ENCODE data around the gene RRAGC.

RRAGC gene, protein sequence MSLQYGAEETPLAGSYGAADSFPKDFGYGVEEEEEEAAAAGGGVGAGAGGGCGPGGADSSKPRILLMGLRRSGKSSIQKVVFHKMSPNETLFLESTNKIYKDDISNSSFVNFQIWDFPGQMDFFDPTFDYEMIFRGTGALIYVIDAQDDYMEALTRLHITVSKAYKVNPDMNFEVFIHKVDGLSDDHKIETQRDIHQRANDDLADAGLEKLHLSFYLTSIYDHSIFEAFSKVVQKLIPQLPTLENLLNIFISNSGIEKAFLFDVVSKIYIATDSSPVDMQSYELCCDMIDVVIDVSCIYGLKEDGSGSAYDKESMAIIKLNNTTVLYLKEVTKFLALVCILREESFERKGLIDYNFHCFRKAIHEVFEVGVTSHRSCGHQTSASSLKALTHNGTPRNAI

DNA sequence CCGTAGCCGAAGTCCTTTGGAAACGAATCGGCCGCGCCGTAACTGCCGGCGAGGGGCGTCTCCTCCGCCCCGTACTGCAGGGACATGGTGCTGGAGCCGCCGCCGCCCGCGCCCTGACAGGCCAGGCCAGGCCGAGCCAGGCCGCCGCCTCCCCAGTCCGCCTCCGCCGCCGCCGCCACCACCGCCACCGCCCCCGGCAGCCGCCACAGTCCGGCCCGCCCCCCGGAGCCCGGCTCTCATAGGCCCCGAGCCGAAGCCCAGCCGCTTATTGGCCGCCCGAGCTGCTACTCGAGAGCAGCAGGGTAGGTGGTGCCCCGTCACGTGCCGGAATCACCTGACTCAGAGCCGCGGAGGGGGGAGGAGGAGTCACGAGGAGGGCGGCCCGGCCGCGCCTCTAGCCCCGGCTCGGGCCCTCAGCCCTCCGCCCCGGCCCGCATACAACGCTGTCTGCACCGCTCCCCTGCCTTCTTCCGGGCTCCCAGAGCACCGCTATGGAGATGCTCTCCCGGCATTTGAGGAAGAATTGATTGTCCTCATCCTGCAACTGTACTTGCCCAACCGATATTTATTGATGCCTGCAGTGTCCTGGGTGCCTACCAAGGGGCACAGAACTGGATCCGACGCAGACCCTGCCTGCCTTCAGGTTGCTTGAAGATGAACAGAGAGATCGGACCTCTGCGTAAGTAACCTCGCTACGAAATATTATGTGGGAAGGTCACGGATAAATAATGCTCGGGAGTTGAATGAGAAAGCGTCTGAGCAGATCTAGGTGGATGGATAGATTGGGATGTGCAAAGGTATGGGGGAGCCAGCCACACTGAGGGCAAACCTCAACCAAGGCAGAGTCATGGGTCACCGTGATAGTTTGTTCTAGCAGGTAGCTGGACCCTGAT lies at the start of gene RRAGC:
Gene RRAGC (minus strand): TSS at position 212 of the 893 bp plus-strand sequence. CDS start 126 bp downstream, at position 86.
- Histone ChIP-seq H3K9me3 (ENCODE audit: insufficient read depth, low read length) (no peaks in the 10 kb centered on the region), H3K36me3 (replicated peaks; ENCODE audit: low read depth, low read length) (peaks cover 40% of the 10 kb centered on the region), H3K4me1 (ENCODE audit: low read length) (peaks cover 41% of the 10 kb centered on the region), H3K4me2 (ENCODE audit: low read length) (peak within 1 kb of the TSS; percentile 98), H3K27me3 (ENCODE audit: low read depth, low read length) (no peaks in the 10 kb centered on the region), H4K20me1 (ENCODE audit: insufficient read depth, low read length) (peaks cover 7% of the 10 kb centered on the region; the same call in 1 of the 2 replicates), H3K9ac (ENCODE audit: low read length) (peak within 1 kb of the TSS; percentile 98), H3K79me2 (ENCODE audit: low read length) (peaks cover 76% of the 10 kb centered on the region), H2AFZ (ENCODE audit: low read depth, low read length) (peak within 1 kb of the TSS; percentile 36; the same call in 1 of the 2 replicates), H3K27ac (ENCODE audit: low read length) (peak within 1 kb of the TSS; percentile 99), H3K4me3 (ENCODE audit: low read length) (peak within 1 kb of the TSS; percentile 100)
- TF ChIP-seq EZH2phosphoT487 (IDR thresholded peaks at IDR 0.05; ENCODE audit: low read depth): no peak
- TF ChIP-seq, protein P1, sequence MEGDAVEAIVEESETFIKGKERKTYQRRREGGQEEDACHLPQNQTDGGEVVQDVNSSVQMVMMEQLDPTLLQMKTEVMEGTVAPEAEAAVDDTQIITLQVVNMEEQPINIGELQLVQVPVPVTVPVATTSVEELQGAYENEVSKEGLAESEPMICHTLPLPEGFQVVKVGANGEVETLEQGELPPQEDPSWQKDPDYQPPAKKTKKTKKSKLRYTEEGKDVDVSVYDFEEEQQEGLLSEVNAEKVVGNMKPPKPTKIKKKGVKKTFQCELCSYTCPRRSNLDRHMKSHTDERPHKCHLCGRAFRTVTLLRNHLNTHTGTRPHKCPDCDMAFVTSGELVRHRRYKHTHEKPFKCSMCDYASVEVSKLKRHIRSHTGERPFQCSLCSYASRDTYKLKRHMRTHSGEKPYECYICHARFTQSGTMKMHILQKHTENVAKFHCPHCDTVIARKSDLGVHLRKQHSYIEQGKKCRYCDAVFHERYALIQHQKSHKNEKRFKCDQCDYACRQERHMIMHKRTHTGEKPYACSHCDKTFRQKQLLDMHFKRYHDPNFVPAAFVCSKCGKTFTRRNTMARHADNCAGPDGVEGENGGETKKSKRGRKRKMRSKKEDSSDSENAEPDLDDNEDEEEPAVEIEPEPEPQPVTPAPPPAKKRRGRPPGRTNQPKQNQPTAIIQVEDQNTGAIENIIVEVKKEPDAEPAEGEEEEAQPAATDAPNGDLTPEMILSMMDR (IDR thresholded peaks at IDR 0.05; ENCODE audit: low read depth, low read length): no peak

DNA sequence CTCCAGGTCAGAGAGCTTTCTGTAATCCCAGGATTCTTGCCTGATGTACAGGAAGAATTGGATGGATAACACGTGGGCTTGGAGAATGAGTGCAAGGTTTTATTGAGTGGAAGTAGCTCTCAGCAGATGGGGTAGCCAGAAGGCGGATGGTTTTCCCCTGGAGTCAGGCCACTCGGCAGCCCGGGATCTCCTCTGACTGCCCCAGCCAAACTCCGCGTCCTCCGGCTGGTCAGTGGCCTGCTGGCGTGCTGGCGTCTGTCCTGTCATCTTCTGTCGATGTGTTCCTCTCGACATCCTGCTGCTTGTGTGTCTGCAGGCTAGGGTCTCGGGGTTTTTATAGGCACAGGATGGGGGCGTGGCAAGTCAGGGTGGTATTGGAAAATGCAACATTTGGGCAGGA lies 49.2 kb upstream of the RRAGC start:
- Histone ChIP-seq H3K4me3 (ENCODE audit: low read length) (no peak overlapping the region), H3K36me3 (replicated peaks; ENCODE audit: low read depth, low read length) (no peaks in the 10 kb centered on the region), H3K9me3 (ENCODE audit: insufficient read depth, low read length) (no peaks in the 10 kb centered on the region), H3K4me2 (ENCODE audit: low read length) (no peak overlapping the region), H3K4me1 (ENCODE audit: low read length) (no peaks in the 10 kb centered on the region), H3K27me3 (ENCODE audit: low read depth, low read length) (no peaks in the 10 kb centered on the region), H2AFZ (ENCODE audit: low read depth, low read length) (no peak overlapping the region), H3K27ac (ENCODE audit: low read length) (no peak overlapping the region), H4K20me1 (ENCODE audit: insufficient read depth, low read length) (no peaks in the 10 kb centered on the region), H3K79me2 (ENCODE audit: low read length) (no peaks in the 10 kb centered on the region), H3K9ac (ENCODE audit: low read length) (no peak overlapping the region)
- no peak for TF ChIP-seq EZH2phosphoT487 (IDR thresholded peaks at IDR 0.05; ENCODE audit: low read depth)
- TF ChIP-seq, protein P1 (IDR thresholded peaks at IDR 0.05; ENCODE audit: low read depth, low read length): no peak

DNA sequence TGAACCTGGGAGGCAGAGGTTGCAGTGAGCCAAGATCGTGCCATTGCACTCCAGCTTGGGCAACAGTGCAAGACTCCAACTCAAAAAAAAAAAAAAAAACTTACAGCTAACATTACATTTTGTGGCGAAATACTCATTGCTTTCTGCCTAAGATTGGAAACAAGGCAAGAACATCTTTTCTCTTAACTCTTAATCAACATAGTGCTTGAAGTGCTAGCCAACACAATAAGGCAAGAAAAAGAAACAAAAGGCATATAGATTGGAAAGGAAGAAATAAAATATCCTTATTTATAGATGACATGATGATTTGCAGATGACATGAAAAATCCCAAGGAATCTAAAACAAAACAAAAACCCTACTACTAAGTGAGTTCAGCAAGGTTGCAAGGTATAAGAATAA lies 46.4 kb upstream of the RRAGC start:
- no peaks in the 10 kb centered on the region for H3K9me3 ChIP-seq (ENCODE audit: insufficient read depth, low read length)
- H3K27ac ChIP-seq (ENCODE audit: low read length): no peak overlapping the region

More for the DNA sequence above, 46.4 kb upstream of the RRAGC start:
- H3K79me2 ChIP-seq (ENCODE audit: low read length): no peaks in the 10 kb centered on the region
- no peak overlapping the region for H3K4me2 ChIP-seq (ENCODE audit: low read length)
- H2AFZ ChIP-seq (ENCODE audit: low read depth, low read length): no peak overlapping the region
- H4K20me1 ChIP-seq (ENCODE audit: insufficient read depth, low read length): no peaks in the 10 kb centered on the region
- H3K9ac ChIP-seq (ENCODE audit: low read length): no peak overlapping the region
- no peaks in the 10 kb centered on the region for H3K4me1 ChIP-seq (ENCODE audit: low read length)
- no peak overlapping the region for H3K4me3 ChIP-seq (ENCODE audit: low read length)
- no peaks in the 10 kb centered on the region for H3K36me3 ChIP-seq (replicated peaks; ENCODE audit: low read depth, low read length)
- no peaks in the 10 kb centered on the region for H3K27me3 ChIP-seq (ENCODE audit: low read depth, low read length)
- TF ChIP-seq, protein P1 (IDR thresholded peaks at IDR 0.05; ENCODE audit: low read depth, low read length): no peak
- no peak for TF ChIP-seq EZH2phosphoT487 (IDR thresholded peaks at IDR 0.05; ENCODE audit: low read depth)

Measured in OCI-LY3 (cell line).